PFSK-1 (cell line): ENCODE measurements around the gene ITGB8.

ENCODE experiments used
- REST ChIP-seq, 2 experiments: IDR thresholded peaks; 2 replicates each; pipeline versions ENCODE4 v1.6.1 to v1.8.0; 2011 to 2012; ENCODE audit warnings: low read depth in 2 of 2, low read length in 2 of 2, control low read depth in 1 of 2, inconsistent platforms in 1 of 2, mild to moderate bottlenecking in 1 of 2, moderate library complexity in 1 of 2; ENCODE audit not compliant: insufficient read depth in 1 of 2
- SIN3A ChIP-seq: IDR thresholded peaks from 2 replicates; pipeline ENCODE4 v1.6.1; 2012; ENCODE audit warnings: mild to moderate bottlenecking, low read length, moderate library complexity, borderline replicate concordance; ENCODE audit not compliant: insufficient read depth
- TAF1 ChIP-seq: IDR thresholded peaks from 2 replicates; pipeline ENCODE4 v1.6.1; 2012; ENCODE audit warnings: low read length, control low read depth, borderline replicate concordance; ENCODE audit not compliant: insufficient read depth

- no peak for TF ChIP-seq TAF1
- TF ChIP-seq SIN3A, result no peak
- TF ChIP-seq REST (IDR thresholded peaks at IDR 0.05; ENCODE audit: insufficient read depth in 1 of 2, low read depth in 2 of 2, low read length in 2 of 2), result no peak
Observed at GRCh38 chr7:20403331-20403730, 72.6 kb downstream of the ITGB8 start.
